NK-92 treated with Interleukin-12 subunit alpha and Interleukin-12 subunit beta, amount 100 ng/mL, for 24 hours (cell line): ENCODE results near the gene CIZ1.

ENCODE experiments used
- DNase-seq: peaks from one replicate; lab custom pipeline; 2025; lab: John Stamatoyannopoulos, UW

Gene CIZ1

DNA sequence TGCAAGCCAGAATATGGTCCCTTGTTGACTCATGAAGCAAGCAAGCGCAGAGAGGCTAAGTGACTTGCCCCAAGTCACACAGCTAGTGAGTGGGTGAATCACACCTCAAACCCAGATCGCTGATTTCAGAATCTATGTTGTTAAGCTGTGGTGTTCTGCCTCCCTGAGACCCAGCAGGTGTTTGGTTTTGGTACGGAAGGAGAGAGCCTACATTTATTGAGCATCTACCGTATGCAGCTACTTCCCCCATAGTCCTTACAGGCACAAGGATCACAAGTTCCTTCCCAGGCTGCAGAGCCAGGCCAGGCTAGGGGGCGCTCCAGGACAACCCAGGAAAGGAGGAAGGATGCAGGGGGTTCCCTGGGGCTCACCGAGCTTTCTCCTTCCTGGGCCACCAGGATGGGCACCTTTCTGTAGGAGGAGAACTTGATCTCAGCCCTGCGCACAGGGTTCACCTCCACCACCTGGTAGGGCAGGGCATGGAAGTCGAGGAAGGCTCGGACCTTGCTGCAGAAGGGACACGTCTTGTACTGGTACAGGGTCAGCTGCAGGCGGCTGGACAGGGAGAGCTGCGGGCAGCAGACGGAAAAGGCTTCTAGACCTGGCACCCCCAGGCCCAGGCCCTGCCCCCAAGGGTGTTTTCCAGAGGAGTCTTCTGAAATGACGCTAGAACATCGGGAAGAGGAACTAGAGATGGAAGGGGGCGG lies 66.3 kb downstream of the CIZ1 start:
- DNase-seq: no peak

DNA sequence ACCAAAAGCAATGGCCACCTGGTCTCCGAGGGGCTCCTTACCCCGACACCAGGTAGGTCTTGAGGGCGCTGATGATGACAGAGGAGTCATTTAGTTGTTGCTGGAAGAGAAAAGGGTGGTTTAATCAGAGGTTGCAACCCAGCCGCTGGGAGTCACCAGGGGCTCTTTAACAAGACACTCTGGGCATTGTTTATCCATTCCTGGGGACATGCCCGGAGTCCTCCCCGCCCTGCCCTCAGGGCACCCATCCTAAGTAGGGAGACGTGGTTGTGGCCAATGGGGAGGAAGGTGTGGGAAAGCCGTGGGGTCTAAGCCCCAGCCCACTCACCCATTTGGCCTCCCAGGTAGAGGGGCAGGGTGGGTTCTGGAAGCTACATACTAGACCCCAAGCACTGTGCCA lies 66.9 kb downstream of the CIZ1 start:
- DNase-seq: no peak

DNA sequence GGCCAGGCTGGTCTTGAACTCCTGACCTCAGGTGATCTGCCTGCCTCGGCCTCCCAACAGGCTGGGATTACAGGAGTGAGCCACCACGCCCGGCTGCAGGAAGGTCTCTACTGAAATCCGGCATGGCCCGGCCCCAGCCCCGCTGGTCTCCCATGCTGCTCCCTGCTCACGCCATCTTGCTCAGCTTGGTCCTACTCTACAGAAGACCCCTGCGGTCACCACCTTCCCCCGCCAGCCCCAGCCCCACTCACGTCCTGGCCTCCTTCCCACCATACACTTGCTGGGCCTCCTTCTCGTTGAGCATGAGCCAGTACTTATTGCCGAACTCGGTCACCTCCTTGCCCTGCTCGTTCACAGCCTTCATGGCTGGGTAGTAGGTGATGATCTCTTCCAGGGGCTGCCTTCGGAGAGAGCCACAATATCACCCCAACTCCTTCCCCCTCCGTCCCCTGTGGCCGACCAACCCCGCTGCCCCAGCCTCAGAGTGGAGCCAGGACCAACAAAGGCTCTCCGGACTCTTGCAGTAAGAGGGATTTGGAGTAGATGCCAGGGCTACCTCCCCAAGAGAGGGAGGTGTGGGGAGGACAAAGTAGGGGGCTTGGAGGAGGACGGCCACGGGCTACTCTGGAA lies 67.8 kb downstream of the CIZ1 start:
- no peak for DNase-seq

DNA sequence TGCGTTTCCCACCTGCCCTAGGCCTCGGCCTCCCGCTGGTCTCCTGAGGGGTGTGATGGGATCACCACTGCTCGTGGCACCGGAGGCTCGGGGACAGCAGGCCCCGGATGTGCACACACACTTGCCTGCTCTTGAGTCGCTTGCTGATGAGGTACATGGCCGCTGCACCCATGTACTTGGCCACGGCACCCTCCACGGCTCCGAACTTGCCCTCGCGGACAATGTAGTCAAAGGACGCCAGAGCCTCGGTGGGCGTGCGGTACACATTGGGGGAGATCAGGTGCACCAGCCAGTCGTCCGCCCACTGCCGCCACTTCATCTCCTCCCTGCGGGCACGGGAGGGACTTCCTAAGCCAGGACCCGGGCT lies 68.6 kb downstream of the CIZ1 start:
- DNase-seq: no peak

DNA sequence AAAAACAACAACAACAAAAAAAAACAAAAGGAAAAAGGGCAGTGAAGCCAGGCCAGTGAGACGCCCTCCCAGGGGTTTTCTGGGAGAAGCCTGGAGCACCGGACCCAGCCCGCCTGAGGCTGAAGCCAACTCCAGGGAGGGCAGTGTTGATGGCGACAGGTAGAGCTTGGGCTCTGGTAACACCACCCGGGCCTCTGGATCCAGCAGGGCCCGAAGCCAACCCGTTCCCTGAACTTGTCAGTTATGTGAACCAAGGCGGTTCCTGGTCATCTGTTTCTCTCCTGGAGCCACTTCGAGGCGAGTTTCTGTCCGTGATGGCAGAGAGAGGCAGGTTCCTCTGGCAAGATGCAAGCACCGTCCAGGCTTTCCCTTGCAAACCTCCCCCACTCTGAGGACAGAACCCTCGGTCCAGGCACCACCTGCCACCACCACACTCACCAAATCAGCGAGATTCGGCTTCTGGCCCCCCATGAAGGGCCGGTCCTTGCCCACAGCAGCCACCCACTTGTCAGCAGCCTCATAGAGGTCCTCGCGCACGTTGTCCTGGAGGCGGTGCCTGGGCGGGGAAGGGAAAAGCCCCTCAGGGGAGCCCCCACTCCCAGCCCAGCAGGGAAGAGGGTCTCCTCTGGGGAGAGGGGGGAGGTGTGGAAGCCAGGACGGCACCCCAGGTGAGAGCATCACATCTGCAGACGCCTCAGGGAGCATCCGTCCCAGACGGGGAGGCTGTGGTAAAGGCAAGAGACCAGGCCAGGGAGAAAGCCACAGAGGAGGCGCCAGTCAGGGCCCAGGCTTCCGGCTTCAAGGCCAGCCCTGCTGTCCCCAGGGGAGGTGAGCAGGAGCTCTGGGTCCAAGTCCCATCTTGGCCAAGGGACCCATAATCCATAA lies 69.2 kb downstream of the CIZ1 start:
- DNase-seq: no peak

DNA sequence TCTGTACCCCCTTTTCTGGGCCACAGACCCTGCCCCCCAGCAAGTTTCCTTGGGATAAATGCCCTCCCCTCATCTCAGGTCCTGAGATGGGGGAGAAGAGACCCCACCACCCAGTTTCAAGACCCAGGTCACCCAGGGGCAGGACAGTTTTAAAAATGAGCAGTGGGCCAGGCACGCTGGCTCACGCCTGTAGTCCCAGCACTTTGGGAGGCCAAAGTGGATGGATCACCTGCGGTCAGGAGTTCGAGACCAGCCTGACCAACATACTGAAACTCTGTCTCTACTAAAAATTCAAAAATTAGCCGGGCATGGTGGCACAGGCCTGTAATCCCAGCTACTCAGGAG lies 69.9 kb downstream of the CIZ1 start:
- no peak for DNase-seq

DNA sequence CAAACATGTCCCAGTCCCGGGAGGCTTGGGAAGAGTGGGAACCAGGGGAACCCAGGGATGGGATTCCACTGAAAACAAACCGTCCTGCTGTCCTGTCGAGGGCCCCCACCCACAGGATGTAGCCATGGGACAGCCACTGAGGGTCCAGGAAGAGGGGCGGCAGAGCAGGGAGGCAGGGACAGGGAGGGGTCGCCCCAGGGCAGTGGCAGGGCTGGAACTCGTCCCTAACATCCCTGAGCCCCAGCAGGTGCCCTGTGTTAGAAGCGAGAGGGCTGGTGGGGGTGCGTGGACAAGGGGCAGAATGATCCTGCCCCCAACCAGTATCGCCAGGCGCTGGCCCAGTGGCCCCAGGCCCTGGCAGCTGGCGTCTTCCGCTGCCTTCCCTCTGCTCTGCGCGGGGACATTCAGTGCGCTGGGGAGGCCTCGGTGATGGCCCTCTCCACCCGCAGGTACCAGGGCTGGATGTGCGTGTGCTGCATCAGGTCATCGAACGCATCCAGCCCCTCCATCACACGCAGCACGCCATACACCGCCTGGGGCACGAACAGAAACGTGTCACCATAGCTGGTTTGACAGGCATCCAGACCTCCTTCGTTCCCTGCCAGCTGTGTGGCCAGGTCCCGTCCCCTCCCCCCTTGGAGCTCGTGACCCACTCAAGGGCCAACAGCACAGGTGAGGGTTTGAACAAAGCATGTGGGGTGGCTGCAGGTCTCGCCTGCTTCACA lies 70.5 kb downstream of the CIZ1 start:
- no peak for DNase-seq

DNA sequence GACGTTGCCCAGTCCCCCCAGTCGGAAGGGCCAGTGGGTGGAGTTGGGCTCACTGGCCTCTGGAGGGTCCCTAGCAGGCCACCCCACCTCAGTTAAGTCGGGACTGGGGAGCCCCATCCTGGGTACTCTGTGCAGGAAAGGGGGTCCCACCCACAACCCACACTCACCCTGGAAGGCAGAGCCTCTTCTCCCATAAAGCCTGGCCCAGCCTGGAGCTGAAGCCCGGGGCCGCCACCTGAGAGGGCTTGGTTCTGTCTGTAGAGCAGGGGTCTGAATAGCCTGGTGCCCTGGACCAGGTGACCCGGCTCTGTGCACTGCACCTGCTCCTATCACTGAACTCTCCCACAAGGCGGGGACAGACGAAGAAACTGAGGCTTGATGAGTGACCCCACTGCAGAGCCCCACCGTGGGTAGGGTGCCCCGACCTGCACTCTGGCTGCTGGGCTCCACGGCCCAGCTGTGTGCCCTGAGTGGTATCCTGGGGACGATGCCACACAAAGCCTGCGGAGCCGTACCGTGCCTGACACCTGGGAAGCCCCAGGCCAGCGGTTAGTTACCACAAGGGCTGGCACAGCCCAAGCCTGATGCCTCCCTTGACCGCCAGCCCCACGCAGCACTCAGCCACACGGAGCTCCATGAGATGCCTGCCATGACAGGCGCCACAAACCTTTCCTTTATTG lies 71.2 kb downstream of the CIZ1 start:
- DNase-seq: no peak

DNA sequence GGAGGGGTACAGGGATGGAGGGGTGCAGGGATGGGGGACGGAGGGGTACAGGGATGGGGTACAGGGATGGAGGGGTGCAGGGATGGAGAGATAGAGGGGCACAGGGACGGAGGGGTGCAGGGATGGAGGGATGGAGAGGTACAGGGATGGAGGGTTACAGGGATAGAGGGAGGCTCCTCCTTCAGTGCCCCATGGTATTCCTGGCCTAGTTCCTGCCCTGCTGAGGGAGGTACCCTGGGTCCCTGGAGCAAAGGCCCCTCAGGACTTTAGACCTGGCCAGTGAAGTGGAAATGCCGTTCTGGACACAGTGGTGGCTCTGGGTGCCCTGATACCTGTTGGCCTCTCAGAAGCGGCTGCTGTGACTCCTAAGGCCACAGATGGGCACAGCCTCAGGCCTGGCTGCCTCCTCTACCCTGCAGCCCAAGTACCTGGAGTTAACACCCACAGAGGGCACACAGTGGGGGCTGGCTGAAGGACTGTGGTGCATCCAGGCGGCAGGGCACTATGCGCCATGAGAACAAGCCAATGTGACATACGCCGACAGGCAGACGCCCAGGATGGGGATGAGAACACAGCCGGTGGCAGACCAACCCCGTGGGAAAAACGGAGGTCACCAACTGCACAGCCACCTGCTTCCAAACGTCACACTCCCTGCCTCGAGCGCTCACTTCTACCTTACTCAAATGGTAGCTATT lies 72.3 kb downstream of the CIZ1 start:
- DNase-seq: no peak

DNA sequence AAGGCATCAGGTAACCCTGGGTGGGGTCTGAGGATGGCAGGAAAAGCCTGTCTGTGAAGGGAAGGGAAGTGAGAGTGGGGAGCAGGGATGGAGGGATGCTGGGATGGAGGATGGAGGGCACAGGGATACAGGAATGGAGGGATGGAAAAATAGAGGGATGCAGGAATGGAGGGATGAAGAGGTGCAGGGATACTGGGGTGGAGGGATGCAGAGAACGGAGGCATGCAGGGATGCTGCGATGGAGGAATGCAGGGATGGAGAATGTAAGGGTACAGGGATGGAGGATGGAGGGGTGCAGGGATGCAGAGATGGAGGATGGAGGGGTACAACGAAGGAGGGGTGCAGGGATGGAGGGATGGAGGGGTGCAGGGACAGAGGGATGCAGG lies 72.9 kb downstream of the CIZ1 start:
- no peak for DNase-seq

DNA sequence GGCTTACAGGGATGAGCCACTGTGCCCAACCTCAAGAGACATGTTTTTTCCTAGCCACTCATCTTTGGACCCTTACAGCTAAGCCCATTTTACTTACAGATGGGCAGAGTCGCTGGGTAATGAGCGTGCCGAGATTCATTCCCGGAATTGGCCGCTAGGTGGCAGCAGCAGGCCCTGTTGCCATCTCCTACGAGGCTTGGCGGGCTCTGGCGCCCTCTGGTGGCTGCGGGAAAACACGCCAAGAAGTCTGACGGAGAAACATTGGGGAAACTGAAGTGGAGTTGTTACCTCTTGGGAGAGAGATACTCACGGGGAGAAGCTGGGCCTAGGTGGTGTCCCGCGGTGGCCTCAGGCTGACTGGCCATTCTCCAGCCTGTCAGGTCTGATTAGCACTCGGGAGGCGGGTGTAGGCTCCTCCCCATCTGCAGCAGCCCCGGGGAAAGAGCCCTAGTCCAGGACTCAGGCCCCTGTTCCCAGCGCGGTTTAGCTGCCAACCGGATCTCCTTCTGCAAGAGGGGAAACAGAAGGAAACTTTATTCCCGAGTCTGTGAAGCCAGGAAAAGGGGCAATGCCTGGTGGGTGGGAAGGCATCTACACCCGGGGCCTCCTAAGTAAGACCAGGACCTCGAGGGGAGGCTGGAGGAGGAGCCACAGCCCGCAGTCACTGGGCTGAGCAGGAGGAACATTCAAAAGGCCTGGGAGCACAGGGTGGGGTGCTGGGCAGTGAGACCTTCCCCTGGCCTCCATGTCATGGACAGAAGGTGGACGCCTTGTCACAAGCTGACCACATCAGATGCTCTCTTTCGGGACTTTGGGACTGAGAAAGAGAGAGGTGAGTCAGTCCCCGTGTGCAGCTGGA lies 73.5 kb downstream of the CIZ1 start:
- DNase-seq: peak; percentile 80

DNA sequence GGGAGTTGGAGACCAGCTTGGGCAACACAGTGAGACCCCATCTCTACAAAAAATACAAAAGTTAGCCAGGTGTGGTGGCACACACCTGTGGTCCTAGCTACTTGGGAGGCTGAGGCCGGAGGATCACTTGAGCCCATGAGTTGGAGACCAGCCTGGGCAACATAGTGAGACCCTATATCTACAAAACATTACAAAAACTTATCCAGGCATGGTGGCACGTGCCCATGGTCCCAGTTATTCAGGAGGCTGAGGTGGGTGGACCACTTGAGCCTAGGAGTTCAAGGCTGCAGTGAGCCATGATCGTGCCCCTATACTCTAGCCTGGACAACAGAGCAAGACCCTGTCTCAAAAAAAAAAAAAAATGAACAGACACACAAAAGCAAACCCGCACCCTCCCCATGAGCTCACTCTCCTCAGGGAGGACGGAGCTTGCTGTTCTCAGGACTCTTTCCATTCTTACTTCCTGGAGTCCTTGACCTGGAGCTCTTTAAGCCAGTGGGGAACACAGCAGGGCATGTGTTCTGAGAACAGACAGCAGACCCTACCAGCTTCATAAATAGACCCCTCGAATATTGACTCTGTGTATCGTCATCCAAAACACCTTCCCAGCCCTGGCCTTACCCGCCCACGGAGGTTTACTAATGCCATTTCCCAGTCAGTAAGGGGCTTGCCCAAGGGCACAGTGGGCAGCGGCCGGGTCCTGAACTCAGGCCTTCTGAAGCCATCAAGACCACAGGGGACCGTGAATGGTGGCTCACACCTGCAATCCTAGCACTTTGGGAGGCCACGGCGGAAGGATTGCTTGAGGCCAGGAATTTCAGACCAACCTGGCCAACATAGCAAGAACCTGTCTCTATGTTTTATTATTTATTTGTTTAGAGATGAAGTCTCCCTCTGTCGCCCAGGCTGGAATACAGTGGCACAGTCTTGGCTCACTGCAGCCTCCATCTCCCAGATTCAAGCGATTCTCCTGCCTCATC lies 75.0 kb downstream of the CIZ1 start:
- DNase-seq: no peak
